ENCODE data around the gene ITPR1. TPM values are rescaled to one million over a fixed set of nuclear protein-coding genes. Genes with fewer than 3 reads are reported as not detected.
A peak's percentile ranks its signal among the peaks of the same experiment; 100 is the strongest.

ITPR1 gene
- total and polyA plus RNA-seq, 10 of the 15 experiments (the other 5 are each of a cell fraction or from before 2014, with no cell fraction given): 12.2 to 239 (median 28.4) TPM

GRCh38 chr3:4752201-4753072, 259.3 kb downstream of the ITPR1 start (continued):
- TF ChIP-seq MEF2A (IDR thresholded peaks at IDR 0.05; ENCODE audit: insufficient read depth, low read depth, low read length) (no peak), POLR2AphosphoS2 (IDR thresholded peaks at IDR 0.05; ENCODE audit: low read depth, low read length) (no peak; the same call in 1 of the 2 replicates), NR2C2 (IDR thresholded peaks at IDR 0.05; ENCODE audit: borderline replicate concordance, control insufficient read depth, insufficient read length, low read depth) (no peak), ZNF274 (IDR thresholded peaks at IDR 0.05; ENCODE audit: insufficient read depth, insufficient read length) (no peak), JUNB (IDR thresholded peaks at IDR 0.05) (no peak), PAX5 (IDR thresholded peaks at IDR 0.05; ENCODE audit: borderline replicate concordance, low read depth, low read length) (peak; percentile 63; the same call in 1 of the 2 replicates), SUPT20H (IDR thresholded peaks at IDR 0.05; ENCODE audit: borderline replicate concordance, control insufficient read depth, low read depth, low read length) (no peak), RFX5 (IDR thresholded peaks at IDR 0.05; ENCODE audit: low read depth, low read length) (no peak), HDAC2 (IDR thresholded peaks at IDR 0.05) (no peak), SMARCA5 (IDR thresholded peaks at IDR 0.05) (0 out of 2 replicates have a peak, but pooled peaks have one; percentile 24), NFYA (IDR thresholded peaks at IDR 0.05; ENCODE audit: borderline replicate concordance, low read depth, low read length) (no peak), FOXM1 (IDR thresholded peaks at IDR 0.05; ENCODE audit: low read depth, low read length) (no peak), TCF12 (IDR thresholded peaks at IDR 0.05; ENCODE audit: low read depth, low read length) (peak; percentile 9; the same call in 1 of the 2 replicates), RELA (IDR thresholded peaks at IDR 0.05; ENCODE audit: borderline replicate concordance, partially characterized antibody) (no peak), BCLAF1 (IDR thresholded peaks at IDR 0.05) (no peak), IKZF2 (IDR thresholded peaks at IDR 0.05) (peak; percentile 59 to 64; a peak in 3 of 4 replicates), RB1 (IDR thresholded peaks at IDR 0.05; ENCODE audit: borderline replicate concordance) (no peak), MXI1 (IDR thresholded peaks at IDR 0.05; ENCODE audit: low read depth, low read length) (no peak)
- TF ChIP-seq, protein P1, sequence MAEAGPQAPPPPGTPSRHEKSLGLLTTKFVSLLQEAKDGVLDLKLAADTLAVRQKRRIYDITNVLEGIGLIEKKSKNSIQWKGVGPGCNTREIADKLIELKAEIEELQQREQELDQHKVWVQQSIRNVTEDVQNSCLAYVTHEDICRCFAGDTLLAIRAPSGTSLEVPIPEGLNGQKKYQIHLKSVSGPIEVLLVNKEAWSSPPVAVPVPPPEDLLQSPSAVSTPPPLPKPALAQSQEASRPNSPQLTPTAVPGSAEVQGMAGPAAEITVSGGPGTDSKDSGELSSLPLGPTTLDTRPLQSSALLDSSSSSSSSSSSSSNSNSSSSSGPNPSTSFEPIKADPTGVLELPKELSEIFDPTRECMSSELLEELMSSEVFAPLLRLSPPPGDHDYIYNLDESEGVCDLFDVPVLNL (IDR thresholded peaks at IDR 0.05; ENCODE audit: low read depth, low read length): no peak
- TF ChIP-seq, protein P2, sequence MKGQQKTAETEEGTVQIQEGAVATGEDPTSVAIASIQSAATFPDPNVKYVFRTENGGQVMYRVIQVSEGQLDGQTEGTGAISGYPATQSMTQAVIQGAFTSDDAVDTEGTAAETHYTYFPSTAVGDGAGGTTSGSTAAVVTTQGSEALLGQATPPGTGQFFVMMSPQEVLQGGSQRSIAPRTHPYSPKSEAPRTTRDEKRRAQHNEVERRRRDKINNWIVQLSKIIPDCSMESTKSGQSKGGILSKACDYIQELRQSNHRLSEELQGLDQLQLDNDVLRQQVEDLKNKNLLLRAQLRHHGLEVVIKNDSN (IDR thresholded peaks at IDR 0.05; ENCODE audit: borderline replicate concordance, extremely low read length, insufficient read depth, low read depth, low read length): no peak
- TF ChIP-seq, protein P3, sequence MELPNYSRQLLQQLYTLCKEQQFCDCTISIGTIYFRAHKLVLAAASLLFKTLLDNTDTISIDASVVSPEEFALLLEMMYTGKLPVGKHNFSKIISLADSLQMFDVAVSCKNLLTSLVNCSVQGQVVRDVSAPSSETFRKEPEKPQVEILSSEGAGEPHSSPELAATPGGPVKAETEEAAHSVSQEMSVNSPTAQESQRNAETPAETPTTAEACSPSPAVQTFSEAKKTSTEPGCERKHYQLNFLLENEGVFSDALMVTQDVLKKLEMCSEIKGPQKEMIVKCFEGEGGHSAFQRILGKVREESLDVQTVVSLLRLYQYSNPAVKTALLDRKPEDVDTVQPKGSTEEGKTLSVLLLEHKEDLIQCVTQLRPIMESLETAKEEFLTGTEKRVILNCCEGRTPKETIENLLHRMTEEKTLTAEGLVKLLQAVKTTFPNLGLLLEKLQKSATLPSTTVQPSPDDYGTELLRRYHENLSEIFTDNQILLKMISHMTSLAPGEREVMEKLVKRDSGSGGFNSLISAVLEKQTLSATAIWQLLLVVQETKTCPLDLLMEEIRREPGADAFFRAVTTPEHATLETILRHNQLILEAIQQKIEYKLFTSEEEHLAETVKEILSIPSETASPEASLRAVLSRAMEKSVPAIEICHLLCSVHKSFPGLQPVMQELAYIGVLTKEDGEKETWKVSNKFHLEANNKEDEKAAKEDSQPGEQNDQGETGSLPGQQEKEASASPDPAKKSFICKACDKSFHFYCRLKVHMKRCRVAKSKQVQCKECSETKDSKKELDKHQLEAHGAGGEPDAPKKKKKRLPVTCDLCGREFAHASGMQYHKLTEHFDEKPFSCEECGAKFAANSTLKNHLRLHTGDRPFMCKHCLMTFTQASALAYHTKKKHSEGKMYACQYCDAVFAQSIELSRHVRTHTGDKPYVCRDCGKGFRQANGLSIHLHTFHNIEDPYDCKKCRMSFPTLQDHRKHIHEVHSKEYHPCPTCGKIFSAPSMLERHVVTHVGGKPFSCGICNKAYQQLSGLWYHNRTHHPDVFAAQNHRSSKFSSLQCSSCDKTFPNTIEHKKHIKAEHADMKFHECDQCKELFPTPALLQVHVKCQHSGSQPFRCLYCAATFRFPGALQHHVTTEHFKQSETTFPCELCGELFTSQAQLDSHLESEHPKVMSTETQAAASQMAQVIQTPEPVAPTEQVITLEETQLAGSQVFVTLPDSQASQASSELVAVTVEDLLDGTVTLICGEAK (IDR thresholded peaks at IDR 0.05; ENCODE audit: borderline replicate concordance): no peak

Measured in GM12878 (cell line).